GM12872 (cell line): Measurements from ENCODE around the gene TMEM232.

Experiments
- TF ChIP-seq, protein P1 (sequence below): IDR thresholded peaks from 3 replicates; pipeline ENCODE4 v1.5.1; 2011; ENCODE audit warnings: low read depth, mild to moderate bottlenecking, low read length, moderate library complexity; ENCODE audit not compliant: insufficient read depth

Gene TMEM232

DNA sequence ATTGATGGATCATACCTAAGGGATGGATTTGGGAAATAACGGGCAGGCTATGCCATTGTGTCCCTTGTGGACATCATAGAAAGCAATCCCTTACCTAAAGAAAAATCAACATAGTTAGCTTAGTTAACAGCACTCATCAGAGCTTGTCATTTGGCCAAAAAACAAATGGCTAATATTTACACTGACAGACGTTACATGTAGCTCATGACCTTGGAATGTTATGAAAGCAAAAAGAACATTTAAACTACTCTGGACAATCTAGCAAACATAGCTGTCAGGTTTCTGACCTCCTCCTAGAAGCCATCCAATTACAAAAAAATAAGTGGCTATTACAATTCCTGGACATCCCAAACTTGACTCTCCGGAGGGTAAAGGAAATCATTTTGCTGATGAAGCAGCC lies 23.8 kb downstream of the TMEM232 start:
- TF ChIP-seq, protein P1, sequence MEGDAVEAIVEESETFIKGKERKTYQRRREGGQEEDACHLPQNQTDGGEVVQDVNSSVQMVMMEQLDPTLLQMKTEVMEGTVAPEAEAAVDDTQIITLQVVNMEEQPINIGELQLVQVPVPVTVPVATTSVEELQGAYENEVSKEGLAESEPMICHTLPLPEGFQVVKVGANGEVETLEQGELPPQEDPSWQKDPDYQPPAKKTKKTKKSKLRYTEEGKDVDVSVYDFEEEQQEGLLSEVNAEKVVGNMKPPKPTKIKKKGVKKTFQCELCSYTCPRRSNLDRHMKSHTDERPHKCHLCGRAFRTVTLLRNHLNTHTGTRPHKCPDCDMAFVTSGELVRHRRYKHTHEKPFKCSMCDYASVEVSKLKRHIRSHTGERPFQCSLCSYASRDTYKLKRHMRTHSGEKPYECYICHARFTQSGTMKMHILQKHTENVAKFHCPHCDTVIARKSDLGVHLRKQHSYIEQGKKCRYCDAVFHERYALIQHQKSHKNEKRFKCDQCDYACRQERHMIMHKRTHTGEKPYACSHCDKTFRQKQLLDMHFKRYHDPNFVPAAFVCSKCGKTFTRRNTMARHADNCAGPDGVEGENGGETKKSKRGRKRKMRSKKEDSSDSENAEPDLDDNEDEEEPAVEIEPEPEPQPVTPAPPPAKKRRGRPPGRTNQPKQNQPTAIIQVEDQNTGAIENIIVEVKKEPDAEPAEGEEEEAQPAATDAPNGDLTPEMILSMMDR = no peak

DNA sequence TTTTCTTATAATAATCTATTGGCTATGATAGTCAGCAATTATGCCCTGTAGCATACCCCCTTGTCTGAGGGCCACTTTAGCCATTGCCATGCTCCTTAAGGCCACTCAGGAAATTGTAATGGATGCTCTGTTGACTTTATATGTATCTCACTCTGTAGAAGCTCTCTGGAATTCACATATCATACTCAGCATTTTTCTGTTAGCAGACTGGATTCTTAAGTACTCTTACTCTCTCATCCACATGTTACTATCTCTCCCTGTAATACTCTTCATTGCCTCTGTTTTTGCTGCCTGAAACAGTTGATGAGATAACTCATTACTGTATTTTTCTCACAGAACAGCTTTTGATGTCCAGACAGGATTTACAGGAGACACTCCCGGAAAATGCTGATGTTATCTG lies 24.2 kb downstream of the TMEM232 start:
- TF ChIP-seq, protein P1 = no peak

DNA sequence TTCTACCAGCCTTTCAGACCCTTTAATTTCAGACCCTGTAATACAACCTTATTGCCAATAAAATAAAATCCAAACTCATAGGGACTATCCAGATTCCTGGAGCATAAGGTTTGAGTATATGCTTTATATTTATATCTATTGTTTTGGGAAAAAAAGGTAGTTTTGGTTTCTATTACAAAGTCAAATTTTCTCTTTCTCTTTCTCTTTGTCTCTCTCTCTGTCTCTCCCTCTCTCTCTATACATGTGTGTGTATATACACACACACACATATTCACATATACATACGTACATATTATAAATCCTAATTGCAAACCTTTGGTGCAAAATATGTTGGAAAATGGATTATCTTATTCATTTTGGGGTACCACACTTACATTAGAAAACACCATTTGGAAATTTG lies 39.0 kb downstream of the TMEM232 start:
- TF ChIP-seq, protein P1 = no peak

DNA sequence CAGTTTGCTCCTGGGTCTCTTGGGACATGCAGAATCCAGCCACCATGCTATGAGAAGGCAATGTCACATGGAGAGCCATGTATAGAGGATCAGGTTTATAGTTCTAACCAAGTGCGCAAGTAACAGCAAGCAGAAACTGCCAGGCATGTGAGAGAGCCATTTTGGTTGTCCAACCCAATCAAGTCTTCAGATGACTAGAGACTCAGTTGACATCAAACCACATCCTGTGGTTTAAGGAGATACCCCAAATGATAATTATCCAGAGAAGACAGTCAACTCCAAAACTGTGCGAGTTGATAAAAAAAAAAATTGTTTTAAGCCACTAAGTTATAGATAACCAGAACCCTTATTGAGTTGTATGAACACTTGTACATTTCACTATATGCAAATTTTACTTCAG lies 40.2 kb downstream of the TMEM232 start:
- TF ChIP-seq, protein P1 = no peak

DNA sequence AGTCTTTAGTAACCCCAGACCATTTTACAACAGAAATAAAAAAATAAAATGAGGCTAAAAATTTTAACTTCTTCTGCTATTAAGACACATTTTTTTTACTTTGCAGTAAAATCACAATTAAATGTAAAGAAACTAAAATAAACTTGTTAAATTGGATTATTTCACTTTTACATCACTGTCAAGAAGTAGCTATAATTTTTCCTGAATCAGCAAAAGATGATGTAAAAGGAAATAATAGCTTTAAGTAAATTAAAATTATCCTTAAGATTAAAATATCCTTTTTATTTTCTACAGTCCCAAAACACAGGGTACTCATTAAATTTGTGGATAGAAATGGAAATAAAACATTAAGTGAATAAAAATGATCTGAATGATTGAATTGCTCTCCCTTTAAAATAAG lies 44.5 kb downstream of the TMEM232 start:
- TF ChIP-seq, protein P1 = no peak

DNA sequence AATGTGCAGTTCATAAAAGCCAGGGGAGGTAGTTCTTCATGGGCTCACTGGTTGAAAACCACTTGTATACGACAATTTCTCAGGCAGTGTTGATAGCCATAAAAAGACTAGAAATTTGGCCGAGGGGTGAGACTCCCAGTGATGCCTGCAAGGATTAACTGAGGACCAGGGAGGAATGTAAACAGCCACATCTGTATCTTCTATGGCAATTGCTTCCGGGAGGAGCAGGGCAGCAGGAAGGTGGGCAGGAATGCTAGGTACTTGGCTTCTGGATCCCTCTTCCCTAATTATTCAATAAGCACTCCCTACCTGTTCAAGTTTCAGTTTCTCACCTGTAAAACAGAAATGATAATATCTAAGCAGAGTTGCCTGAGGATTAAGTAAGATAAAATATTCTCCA lies 45.4 kb downstream of the TMEM232 start:
- TF ChIP-seq, protein P1 = no peak

DNA sequence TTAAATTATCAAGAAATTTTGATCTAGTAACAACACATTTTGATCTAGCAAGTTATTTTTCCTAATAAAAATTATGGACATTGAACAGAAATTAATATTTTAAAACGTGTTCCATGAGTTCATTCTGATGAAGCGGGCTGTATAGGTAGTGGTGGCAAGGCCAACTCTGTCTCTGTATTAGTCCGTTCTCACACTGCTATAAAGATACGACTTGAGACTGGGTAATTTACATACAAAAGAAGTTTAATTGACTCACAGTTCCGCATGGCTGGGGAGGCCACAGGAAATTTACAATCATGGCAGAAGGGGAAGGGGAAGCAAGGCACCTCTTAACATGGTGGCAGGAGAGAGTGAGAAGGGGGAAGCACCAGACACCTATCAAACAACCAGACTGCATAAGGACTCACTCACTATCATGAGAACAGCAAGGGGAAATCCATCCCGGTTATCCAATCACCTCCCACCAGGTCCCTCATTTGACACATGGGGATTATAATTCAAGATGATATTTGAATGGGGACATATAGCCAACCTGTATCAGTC lies 61.2 kb downstream of the TMEM232 start:
- TF ChIP-seq, protein P1 = no peak
